ENCODE measurements around the gene ITGB1. TPM values are rescaled to one million over a fixed set of nuclear protein-coding genes. Genes with fewer than 3 reads are reported as not detected.

The ITGB1 gene
- total and polyA plus RNA-seq, 2 of the 8 experiments (the other 6 are each of a cell fraction or from before 2014, with no cell fraction given), result 82.7 to 321 TPM

DNA sequence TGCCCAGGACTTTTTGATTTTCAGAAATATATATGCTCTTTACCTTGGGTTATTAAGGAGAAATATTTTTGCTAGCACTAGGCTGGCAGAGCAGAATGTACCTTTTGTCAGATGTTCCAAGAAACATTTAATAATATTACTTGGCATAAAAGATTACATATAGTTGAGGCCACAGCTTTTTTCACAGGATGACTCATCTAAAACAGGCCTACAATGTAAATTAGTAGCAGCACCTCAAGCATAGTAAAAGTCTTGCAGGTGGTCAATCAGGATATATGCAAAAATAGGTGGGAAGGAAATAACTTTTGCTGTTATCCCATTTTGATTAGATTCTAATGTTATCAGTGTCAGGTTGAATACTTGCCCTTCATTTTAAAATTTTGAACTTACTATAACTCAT is 14.9 kb upstream of the ITGB1 start:
- Histone ChIP-seq H3K56ac (replicated peaks; ENCODE audit: insufficient read length, low read depth, low read length) (no peak overlapping the region), H3K27me3 (replicated peaks in 1 of 4; ENCODE audit: control insufficient read depth in 3 of 4, extremely low read depth in 1 of 4, insufficient read depth in 3 of 4, low read length in 3 of 4) (no peaks in the 10 kb centered on the region), H3K4ac (replicated peaks; ENCODE audit: insufficient read length, low read depth, low read length) (no peak overlapping the region), H2BK5ac (ENCODE audit: low read depth, low read length) (no peak overlapping the region), H3K4me2 (ENCODE audit: insufficient read depth in 1 of 2, low read depth in 2 of 2, low read length in 2 of 2) (no peak overlapping the region), H3K4me3 (ENCODE audit: extremely low read depth in 1 of 4, insufficient read depth in 2 of 4, low read depth in 3 of 4, low read length in 4 of 4) (no peak overlapping the region), H3K23ac (ENCODE audit: insufficient read length) (no peak overlapping the region), H3K14ac (ENCODE audit: insufficient read length) (no peak overlapping the region), H4K20me1 (replicated peaks in 1 of 2; ENCODE audit: control insufficient read depth in 1 of 2, insufficient read depth in 2 of 2, low read length in 2 of 2) (no peaks in the 10 kb centered on the region), H3K79me1 (ENCODE audit: low read depth, low read length) (no peaks in the 10 kb centered on the region), H3K4me1 (replicated peaks in 1 of 4; ENCODE audit: control insufficient read depth in 3 of 4, insufficient read depth in 4 of 4, low read length in 3 of 4) (peaks cover 4 to 11% (median 8%) of the 10 kb centered on the region in 4 experiments; a peak in 4 of 7 replicates), H3K9ac (replicated peaks in 1 of 4; ENCODE audit: extremely low read depth in 1 of 4, low read depth in 3 of 4, low read length in 3 of 4) (no peak overlapping the region), H3K27ac (ENCODE audit: low read depth, low read length) (no peak overlapping the region), H2BK120ac (replicated peaks; ENCODE audit: low read depth, low read length) (no peak overlapping the region), H3K18ac (ENCODE audit: extremely low read depth, low read length) (no peak overlapping the region), H3K9me3 (ENCODE audit: insufficient read depth in 2 of 2, low read depth in 1 of 2, low read length in 1 of 2) (no peaks in the 10 kb centered on the region), H3K23me2 (ENCODE audit: low read depth, low read length) (no peaks in the 10 kb centered on the region), H2BK12ac (ENCODE audit: low read depth, low read length) (no peak overlapping the region), H2BK15ac (ENCODE audit: low read length) (no peak overlapping the region), H4K5ac (ENCODE audit: insufficient read length, low read depth, low read length) (no peak overlapping the region), H2BK20ac (ENCODE audit: low read length) (no peak overlapping the region), H3K36me3 (ENCODE audit: control insufficient read depth in 2 of 4, insufficient read depth in 4 of 4, low read length in 3 of 4) (no peaks in the 10 kb centered on the region), H2AK5ac (ENCODE audit: low read depth, low read length) (no peak overlapping the region), H2AFZ (ENCODE audit: low read length) (no peak overlapping the region), H4K8ac (ENCODE audit: extremely low read depth, insufficient read depth, low read length) (no peak overlapping the region), H3K79me2 (ENCODE audit: control insufficient read depth in 1 of 2, insufficient read depth in 2 of 2, low read length in 2 of 2) (no peaks in the 10 kb centered on the region), H4K91ac (replicated peaks; ENCODE audit: insufficient read length, low read length) (no peak overlapping the region)
- TF ChIP-seq CHD2 (IDR thresholded peaks at IDR 0.05; ENCODE audit: low read length) (no peak), BRCA1 (IDR thresholded peaks at IDR 0.05; ENCODE audit: low read depth, low read length) (no peak), SUZ12 (IDR thresholded peaks at IDR 0.05; ENCODE audit: low read length) (no peak), KDM5A (IDR thresholded peaks at IDR 0.05; ENCODE audit: low read length) (no peak), RFX5 (IDR thresholded peaks at IDR 0.05; ENCODE audit: borderline replicate concordance, low read depth, low read length) (no peak)
- TF ChIP-seq, protein P1, sequence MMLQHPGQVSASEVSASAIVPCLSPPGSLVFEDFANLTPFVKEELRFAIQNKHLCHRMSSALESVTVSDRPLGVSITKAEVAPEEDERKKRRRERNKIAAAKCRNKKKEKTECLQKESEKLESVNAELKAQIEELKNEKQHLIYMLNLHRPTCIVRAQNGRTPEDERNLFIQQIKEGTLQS (IDR thresholded peaks at IDR 0.05; ENCODE audit: insufficient read depth, low read depth, low read length), result no peak
- no peak for DNase-seq (ENCODE audit: low read depth in 1 of 2, low spot score in 2 of 2)
- POLR2A ChIA-PET (ENCODE audit: partially characterized antibody), result interaction anchor here (1.5 to 2.5 kb wide), 2 partner anchors 11 to 16 kb away, joined by 5 to 7 read pairs; partner anchors contain the start of gene ITGB1
- CTCF ChIA-PET (ENCODE audit: partially characterized antibody), result no interaction called here
- no peak for FAIRE-seq

Measured in H1 (cell line).